Measurements from ENCODE around the gene PLXNB1.

Gene PLXNB1

GRCh38 chr3:48372377-48372770 lies 57.5 kb downstream of the PLXNB1 start:
- ChIA-PET POLR2A (no interaction called here), CTCF (interaction anchor here (1.3 to 1.5 kb wide), 2 partner anchors 28 to 64 kb away, joined by 5 read pairs; no protein-coding TSS in a partner anchor)
- no peak for TF ChIP-seq CTCF (IDR thresholded peaks at IDR 0.05; ENCODE audit: control extremely low read depth, extremely low read depth, low read depth, missing control alignments)
- no peak for DNase-seq (ENCODE audit: extremely low spot score)

DNA sequence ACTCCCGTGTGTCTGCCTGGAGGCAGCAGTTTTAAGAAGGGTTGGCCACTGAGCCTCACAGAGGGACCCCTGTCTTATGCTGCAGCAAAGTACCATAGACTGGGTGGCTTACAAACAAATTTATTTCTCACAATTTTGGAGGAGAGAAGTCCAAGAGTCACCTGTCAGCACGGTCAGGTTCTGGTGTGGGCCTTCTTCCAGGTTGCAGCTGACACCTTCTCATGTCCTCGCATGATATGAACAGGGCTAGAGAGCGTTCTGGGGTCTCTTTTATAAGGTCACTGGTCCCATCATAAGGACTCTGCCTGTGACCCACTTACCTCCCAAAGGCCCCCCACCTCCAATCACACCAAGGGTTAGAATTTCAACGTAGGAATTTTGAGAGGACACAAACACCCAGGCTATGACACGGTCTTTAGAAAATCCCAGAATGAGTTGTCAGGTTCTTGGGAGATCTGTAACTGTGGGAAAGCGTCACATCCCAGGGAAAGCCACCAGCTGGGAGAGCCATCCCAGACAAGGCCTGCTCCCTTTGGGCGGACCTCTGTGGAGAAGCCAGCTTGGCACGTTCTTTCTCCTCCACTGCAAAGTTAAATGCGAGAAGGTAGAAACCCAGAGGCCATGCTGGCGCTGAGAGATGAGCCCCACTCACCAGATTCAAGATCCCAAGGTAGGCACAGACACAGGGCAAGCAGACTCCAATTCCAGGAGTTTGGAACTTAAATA lies 58.1 kb downstream of the PLXNB1 start, which contains the start of gene FBXW12:
TSS of gene FBXW12 (plus strand) at position 569 of the 726 bp plus-strand sequence. CDS start 549 bp downstream, outside the sequence.
- no peak for DNase-seq (ENCODE audit: extremely low spot score)
- TF ChIP-seq CTCF (IDR thresholded peaks at IDR 0.05; ENCODE audit: control extremely low read depth, extremely low read depth, low read depth, missing control alignments): no peak
- ChIA-PET CTCF (interaction anchor here (1.3 to 1.5 kb wide), 2 partner anchors 28 to 64 kb away, joined by 5 read pairs; no protein-coding TSS in a partner anchor), POLR2A (no interaction called here)

DNA sequence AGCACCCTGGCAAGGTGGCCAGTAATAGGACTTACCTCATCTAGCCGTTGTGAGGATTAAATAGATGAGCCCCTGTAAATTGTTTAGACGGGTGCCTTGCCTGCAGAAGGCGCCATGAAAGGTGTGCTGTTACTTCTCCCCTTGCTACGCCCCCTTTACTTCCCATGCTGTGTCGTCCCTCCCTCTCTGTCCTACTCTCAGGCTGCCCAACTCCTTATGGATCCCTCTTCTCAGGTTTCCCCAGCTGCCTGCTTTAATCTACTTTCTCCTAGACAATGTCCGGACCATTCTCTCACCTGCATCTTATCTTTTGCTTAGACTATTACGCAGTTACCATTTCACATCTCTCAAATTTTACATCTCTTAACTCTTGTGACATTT lies 59.6 kb downstream of the PLXNB1 start:
- POLR2A ChIA-PET: no interaction called here
- no peak for TF ChIP-seq CTCF (IDR thresholded peaks at IDR 0.05; ENCODE audit: control extremely low read depth, extremely low read depth, low read depth, missing control alignments)
- CTCF ChIA-PET: no interaction called here
- DNase-seq (ENCODE audit: extremely low spot score): no peak

GRCh38 chr3:48369693-48370332 lies 60.1 kb downstream of the PLXNB1 start:
- no peak for TF ChIP-seq CTCF (IDR thresholded peaks at IDR 0.05; ENCODE audit: control extremely low read depth, extremely low read depth, low read depth, missing control alignments)
- ChIA-PET POLR2A (no interaction called here), CTCF (interaction anchor here (1.3 kb wide), 1 partner anchor 50 kb away, joined by 3 read pairs; no protein-coding TSS in a partner anchor)
- no peak for DNase-seq (ENCODE audit: extremely low spot score)

- TF ChIP-seq CTCF (IDR thresholded peaks at IDR 0.05; ENCODE audit: control extremely low read depth, extremely low read depth, low read depth, missing control alignments): no peak
- ChIA-PET CTCF (interaction anchor here (1.1 to 1.3 kb wide), 3 partner anchors 9 to 173 kb away, joined by 3 to 4 read pairs (median 3); no protein-coding TSS in a partner anchor), POLR2A (no interaction called here)
- DNase-seq (ENCODE audit: extremely low spot score): no peak
These were observed 62.7 kb downstream of the PLXNB1 start for GRCh38 chr3:48367201-48367600.

- ChIA-PET CTCF (no interaction called here), POLR2A (no interaction called here)
- no peak for TF ChIP-seq CTCF (IDR thresholded peaks at IDR 0.05; ENCODE audit: control extremely low read depth, extremely low read depth, low read depth, missing control alignments)
- no peak for DNase-seq (ENCODE audit: extremely low spot score)
These were observed 65.0 kb downstream of the PLXNB1 start for GRCh38 chr3:48364840-48365239.

All from GM10248 (cell line).